ENCODE data around the gene KDR. TPM values are rescaled to one million over a fixed set of nuclear protein-coding genes. Genes with fewer than 3 reads are reported as not detected.

KDR gene
- total RNA-seq, 2 experiments from 2014 or later = not detected

DNA sequence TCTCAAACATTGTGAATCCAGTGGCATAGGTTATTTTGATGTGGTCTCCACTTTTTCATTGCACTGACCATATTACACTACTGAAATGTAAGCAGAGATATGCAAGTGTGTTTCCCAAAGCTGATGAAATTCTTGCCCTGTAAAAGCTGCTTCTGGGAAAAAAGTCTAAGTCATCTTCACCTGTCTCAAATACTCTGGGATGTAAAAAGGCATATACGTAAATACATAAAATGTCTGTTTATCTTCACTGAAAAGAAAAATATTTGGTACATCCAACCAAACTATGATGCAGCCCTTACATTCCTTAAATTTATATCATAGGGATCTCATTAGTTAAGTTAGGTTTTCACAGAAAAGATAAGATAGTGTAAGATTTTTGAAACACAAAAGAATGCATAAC, 7.9 kb downstream of the KDR start:
- H3K9me3 Mint-ChIP-seq = no peaks in the 10 kb centered on the region
- ChIA-PET CTCF (no interaction called here), POLR2A (no interaction called here)
- TF ChIP-seq, protein P1, sequence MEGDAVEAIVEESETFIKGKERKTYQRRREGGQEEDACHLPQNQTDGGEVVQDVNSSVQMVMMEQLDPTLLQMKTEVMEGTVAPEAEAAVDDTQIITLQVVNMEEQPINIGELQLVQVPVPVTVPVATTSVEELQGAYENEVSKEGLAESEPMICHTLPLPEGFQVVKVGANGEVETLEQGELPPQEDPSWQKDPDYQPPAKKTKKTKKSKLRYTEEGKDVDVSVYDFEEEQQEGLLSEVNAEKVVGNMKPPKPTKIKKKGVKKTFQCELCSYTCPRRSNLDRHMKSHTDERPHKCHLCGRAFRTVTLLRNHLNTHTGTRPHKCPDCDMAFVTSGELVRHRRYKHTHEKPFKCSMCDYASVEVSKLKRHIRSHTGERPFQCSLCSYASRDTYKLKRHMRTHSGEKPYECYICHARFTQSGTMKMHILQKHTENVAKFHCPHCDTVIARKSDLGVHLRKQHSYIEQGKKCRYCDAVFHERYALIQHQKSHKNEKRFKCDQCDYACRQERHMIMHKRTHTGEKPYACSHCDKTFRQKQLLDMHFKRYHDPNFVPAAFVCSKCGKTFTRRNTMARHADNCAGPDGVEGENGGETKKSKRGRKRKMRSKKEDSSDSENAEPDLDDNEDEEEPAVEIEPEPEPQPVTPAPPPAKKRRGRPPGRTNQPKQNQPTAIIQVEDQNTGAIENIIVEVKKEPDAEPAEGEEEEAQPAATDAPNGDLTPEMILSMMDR (IDR thresholded peaks at IDR 0.05) = no peak
- H3K27me3 Mint-ChIP-seq = peaks cover 4% of the 10 kb centered on the region
- no peak for ATAC-seq
- no peak for DNase-seq
- no peak overlapping the region for H3K27ac Mint-ChIP-seq
- H3K36me3 Mint-ChIP-seq (ENCODE audit: low read depth) = no peaks in the 10 kb centered on the region
- intact Hi-C loops (cut with micrococcal nuclease) = no loop called here
- no peaks in the 10 kb centered on the region for H3K4me1 Mint-ChIP-seq (ENCODE audit: low read depth)
- H3K4me3 Mint-ChIP-seq = no peak overlapping the region

DNA sequence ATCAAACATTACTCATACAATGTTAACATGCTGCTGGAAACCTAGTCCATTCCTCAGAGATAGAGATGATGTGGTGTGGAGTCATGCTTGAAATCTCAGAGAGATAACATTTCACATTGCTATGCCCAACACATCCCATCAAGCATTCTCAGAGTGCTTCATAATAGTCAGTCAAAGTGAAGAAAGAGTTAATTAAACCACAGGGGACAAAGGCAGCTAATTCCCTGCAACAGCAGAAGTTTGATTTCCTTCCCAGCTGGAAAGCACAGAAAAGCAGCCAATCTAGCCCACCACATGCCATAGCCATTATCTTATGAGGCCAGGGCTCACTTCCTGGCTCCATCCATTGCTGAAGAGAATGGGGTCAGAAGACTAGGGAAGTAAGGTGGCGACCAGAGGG, 8.9 kb downstream of the KDR start:
- intact Hi-C loops (cut with micrococcal nuclease) = no loop called here
- Mint-ChIP-seq H3K9me3 (no peaks in the 10 kb centered on the region), H3K27me3 (peaks cover 2% of the 10 kb centered on the region), H3K4me1 (ENCODE audit: low read depth) (no peaks in the 10 kb centered on the region), H3K27ac (no peak overlapping the region), H3K36me3 (ENCODE audit: low read depth) (no peaks in the 10 kb centered on the region), H3K4me3 (no peak overlapping the region)
- TF ChIP-seq, protein P1 (IDR thresholded peaks at IDR 0.05) = no peak
- DNase-seq = no peak
- POLR2A ChIA-PET = no interaction called here
- CTCF ChIA-PET = no interaction called here
- ATAC-seq = no peak

DNA sequence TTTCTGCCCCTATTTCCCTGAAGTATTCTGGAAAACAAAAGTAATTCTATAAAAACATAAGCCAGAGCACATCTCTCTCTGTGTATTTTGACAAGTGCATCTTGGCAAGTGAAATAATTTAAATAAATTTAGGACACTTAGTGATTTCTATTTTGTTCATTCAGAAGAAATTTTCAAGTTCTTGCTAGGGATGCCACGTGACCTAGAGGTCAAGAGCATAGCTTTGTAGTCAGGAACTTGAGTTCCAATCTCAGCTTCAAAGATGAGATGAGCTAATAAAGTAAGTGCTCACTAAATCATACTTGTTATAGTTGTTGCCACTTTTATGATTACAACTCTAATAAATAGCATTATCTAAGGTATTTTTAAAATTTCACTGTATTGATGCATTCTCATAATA, 13.8 kb downstream of the KDR start:
- Mint-ChIP-seq H3K4me1 (ENCODE audit: low read depth) (no peaks in the 10 kb centered on the region), H3K4me3 (no peak overlapping the region), H3K9me3 (no peaks in the 10 kb centered on the region), H3K27me3 (no peaks in the 10 kb centered on the region), H3K27ac (no peak overlapping the region), H3K36me3 (ENCODE audit: low read depth) (no peaks in the 10 kb centered on the region)
- DNase-seq (no peak), ATAC-seq (no peak)
- TF ChIP-seq, protein P1 (IDR thresholded peaks at IDR 0.05) = no peak
- intact Hi-C loops (cut with micrococcal nuclease) = no loop called here
- ChIA-PET POLR2A (no interaction called here), CTCF (no interaction called here)

DNA sequence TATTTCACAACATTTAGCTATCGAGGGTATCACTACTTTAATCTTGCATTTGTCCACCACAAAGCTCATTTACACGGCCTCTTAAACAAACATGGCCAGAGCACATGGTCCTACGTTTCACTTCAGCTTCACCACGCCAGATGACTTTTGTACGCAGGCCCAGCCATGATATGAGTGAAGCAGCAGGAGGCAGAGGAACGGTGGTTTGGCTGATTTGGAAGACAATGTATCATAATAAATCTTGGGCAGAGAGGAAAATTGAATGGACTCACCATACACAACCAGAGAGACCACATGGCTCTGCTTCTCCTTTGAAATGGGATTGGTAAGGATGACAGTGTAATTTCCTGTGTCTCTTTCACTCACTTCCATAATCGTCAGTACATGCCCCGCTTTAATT, 15.3 kb downstream of the KDR start:
- POLR2A ChIA-PET = no interaction called here
- Mint-ChIP-seq H3K4me3 (no peak overlapping the region), H3K9me3 (no peaks in the 10 kb centered on the region), H3K36me3 (ENCODE audit: low read depth) (no peaks in the 10 kb centered on the region), H3K27ac (no peak overlapping the region), H3K27me3 (no peaks in the 10 kb centered on the region), H3K4me1 (ENCODE audit: low read depth) (no peaks in the 10 kb centered on the region)
- intact Hi-C loops (cut with micrococcal nuclease) = no loop called here
- CTCF ChIA-PET = no interaction called here
- ATAC-seq (no peak), DNase-seq (no peak)
- TF ChIP-seq, protein P1 (IDR thresholded peaks at IDR 0.05) = no peak

DNA sequence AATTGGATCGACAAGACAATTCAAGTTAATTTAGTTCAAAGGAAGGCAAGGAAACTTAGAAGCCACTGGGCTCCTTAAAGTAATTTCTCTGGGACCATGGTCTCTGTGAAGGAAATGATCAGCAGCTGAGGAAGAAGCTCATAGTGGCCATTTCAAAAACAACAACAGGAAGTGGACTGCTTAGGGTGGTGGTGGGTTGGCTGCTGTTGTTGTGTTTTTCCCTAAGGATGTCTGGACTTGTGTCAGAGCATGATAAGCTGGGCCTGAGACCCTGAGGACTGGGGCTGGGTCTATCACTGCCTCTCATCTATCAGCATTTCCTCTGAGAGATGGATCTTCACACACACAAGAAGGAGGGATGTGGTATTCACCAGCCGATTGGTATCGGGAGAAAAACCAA, 18.3 kb downstream of the KDR start:
- H3K4me1 Mint-ChIP-seq (ENCODE audit: low read depth) = no peaks in the 10 kb centered on the region

More for the DNA sequence above, 18.3 kb downstream of the KDR start:
- ChIA-PET CTCF (no interaction called here), POLR2A (no interaction called here)
- TF ChIP-seq, protein P1 (IDR thresholded peaks at IDR 0.05) = no peak
- H3K27ac Mint-ChIP-seq = no peak overlapping the region
- H3K9me3 Mint-ChIP-seq = no peaks in the 10 kb centered on the region
- H3K27me3 Mint-ChIP-seq = no peaks in the 10 kb centered on the region
- H3K4me3 Mint-ChIP-seq = no peak overlapping the region
- no peaks in the 10 kb centered on the region for H3K36me3 Mint-ChIP-seq (ENCODE audit: low read depth)
- no peak for DNase-seq
- ATAC-seq = no peak
- intact Hi-C loops (cut with micrococcal nuclease) = no loop called here
